UCSD-AML1 (cell line): ENCODE data around the gene ROMO1.
A peak's percentile ranks its signal among the peaks of the same experiment; 100 is the strongest.
"Not testable (repeated sequence)": the region's sequence is repeated elsewhere in the genome, so short reads cannot be mapped to it uniquely, and the experiment has no call there.

Experiments
- DNase-seq: peaks from one replicate; lab custom pipeline; 2025; ENCODE audit not compliant: unreplicated experiment; lab: John Stamatoyannopoulos, UW

Gene ROMO1

DNA sequence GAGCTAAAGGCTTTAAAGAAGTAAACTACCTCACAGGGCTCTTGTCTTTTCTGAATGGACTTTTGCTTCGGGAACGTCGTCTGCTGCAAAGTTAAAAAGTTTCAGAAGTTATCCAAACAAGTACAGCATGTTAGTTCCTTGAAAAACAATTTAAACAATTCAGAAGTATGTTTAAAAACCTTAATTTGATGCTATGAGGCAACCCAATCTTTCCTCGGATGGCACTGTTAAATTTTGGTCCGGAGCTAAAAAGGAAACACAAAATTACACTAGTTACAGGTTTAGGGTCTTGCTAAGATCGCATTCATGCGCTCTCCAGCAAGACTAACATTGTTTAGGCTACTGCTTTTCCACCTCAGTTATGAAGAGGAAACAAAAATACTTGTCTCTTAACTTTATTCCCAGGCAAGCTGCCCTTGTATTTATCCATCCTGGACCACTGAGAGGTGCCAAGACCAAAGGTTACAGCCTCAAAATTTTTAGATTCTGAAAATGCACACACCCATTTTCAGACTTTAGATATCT lies 30.1 kb downstream of the ROMO1 start:
- no peak for DNase-seq

DNA sequence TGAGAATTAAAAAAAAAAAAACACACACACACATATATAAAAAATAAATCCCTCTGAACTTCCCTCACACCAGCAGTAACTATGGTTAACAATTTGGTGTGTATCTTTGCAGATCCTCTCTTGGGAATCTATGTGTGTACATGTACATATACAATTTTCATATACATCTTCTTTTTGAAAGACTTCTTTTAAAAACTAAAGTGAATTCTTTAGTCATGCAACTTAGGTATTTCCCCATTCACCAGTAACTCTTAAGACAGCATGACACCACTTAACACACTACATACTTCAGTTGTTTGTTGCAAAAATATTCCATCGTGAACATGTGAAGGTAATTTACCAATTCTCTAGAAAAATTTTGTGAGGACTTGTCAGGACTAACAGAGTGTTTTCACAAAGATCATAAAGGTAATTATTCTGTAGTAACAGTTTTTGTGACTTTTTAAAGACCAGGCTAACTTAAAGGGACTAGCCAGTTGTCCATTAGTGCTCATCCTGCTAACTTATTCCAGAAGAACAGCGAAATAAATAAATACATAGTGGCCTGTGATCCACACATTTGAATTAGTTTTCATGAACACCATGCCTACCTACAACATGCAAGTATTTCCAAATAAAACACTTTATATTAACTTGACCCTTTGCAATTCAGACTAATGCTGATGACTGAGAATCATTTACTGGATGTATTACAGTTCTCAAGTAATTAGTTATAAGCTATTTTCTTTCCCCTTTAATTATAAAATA lies 30.8 kb downstream of the ROMO1 start:
- DNase-seq = no peak

DNA sequence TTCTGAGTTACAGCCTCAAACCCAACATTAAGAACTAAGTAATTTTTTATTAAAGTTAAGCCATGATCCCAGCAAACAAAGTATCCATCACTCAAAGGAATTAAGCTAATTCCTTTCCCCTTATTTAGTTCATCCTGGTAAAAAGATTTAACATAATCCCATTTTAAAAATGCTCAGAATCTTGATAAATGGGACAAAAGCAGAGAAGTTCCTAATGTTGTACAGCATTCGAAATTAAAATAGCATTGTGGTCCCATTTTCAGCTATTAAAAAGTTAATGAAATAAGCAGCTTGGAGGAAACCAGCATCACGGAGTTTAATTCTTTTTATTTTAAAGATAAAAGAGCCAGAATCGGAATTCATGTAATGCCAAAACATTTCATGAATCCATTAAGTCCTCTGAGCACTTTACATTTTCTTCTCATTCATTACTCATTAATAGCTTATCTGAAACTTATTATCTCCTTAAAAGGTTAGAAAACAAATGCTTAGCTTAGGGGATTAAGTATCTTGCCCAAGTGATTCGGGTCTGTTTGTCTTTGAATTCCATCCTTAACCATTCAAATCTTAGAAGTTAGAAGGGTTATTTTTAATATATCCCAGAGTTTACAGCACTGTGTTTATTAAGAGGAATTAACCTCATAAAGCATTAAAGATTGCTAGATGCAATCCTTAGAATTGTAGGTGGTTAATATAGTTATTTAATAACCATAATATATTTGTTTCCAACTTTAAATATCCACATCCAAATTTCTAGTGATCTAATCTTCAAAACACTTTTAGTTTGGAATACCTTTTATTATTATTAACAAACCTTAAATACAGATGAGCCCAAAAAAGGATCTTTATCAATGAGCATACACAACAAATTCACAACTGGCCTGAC lies 31.6 kb downstream of the ROMO1 start:
- no peak for DNase-seq

- no peak for DNase-seq
Measured at GRCh38 chr20:35731469-35731788, 32.2 kb downstream of the ROMO1 start.

GRCh38 chr20:35731862-35732643 lies 32.8 kb downstream of the ROMO1 start:
- no peak for DNase-seq

GRCh38 chr20:35732644-35732982 lies 33.4 kb downstream of the ROMO1 start:
- DNase-seq = no peak

DNA sequence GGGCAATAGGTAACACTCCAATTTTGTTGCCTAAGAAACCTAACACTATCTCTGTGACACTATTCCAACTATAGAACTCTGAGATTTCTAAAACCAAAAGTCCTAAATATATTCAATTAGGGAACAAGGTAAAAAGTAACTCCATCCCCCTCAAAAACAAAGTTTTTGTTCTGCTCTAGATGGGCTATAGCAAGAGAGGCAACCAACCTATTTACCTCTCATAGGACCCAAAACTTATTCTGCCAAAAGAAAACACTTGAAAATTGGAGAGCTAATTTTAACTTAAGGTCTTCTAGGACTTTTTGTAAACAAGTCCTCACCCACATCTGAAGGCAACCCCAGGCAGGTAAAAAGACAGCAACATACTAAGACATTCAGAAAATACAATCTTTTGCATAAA lies 35.2 kb downstream of the ROMO1 start:
- no peak for DNase-seq

- no peak for DNase-seq
Measured at GRCh38 chr20:35734777-35735649, 35.8 kb downstream of the ROMO1 start.

- DNase-seq = no peak
Measured at GRCh38 chr20:35735826-35736470, 36.7 kb downstream of the ROMO1 start.

GRCh38 chr20:35737865-35738333 lies 38.7 kb downstream of the ROMO1 start:
- DNase-seq = no peak

DNA sequence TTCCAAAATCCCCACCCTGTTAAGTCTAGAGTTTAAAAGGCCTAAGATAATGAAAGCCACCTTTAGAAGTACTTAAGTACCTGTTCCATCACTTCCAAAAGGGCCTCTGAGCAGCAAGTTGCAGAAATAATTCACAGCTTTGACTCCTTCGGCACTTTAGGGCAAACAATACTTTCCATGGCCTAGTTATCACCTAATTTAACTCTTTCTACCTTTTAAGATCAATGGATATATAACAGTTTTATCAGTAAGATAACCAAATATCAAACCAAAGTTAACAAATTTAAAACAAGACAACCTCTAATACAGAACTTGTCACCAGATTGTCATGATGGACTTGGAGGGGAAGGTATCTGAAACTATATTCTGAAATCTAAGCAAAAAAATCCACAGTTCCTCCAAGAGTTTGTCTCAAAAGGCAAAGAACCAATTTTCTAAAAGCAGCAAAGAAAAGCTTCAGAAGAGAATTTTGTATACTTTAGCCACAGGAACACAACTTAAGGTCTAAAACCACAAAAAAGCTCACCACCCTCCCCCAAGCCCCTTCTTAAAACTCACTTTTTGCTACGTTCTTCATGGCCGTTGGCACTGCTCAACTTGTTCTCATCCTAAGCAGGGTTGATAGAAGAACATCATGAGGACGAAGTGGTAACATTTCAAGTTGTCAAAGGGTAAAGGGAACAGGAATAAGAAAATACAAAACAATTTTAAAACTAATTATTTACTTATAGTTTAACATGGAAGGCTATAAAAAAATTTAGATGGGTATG lies 39.4 kb downstream of the ROMO1 start:
- DNase-seq = no peak

- no peak for DNase-seq
Measured at GRCh38 chr20:35739294-35740163, 40.3 kb downstream of the ROMO1 start.

DNA sequence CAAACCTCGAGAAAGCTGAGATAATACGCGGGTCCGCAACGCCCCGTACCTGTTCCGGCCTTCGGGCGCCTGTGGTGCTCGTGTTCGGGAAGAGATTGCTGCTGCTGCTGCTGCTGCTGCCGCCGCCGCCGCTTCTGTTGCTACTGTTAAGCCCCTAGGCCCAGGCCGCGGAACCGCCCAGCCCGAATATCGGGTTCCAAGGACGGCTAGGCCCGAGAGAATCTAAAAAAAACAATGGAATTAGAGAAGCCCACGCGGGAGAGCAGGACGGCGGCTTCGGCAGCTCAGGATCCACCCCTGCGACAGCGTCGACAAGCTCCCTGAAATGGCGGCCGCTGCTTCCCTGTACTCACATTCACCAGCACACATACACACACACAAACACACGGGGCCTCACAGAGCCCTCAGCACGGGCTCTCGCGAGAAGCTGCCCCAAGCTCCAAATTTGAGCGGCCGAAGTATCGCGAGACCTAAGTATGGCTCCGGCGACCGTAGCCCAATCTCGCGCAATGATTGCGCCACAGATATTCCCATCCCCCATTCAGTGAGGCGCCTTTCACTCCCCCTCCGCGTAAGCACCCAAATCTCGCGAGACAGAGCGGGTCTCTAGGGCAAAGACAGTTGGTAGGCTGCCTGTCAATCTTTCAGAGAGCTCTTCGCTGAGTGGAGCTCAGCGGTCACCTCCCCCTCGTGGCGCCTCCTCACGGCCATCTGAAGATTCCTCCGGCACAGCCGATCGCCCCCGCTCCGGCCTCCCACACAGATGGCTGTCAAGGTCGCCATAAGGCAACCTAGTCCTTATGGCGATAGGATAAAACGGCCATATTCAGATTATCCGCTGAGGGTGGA lies 42.9 kb downstream of the ROMO1 start, which contains the start of gene RBM39:
Gene RBM39, minus strand, starts transcription at position 369 of the 849 bp plus-strand sequence. CDS start 1,386 bp downstream, outside the sequence.
- DNase-seq = peak; percentile 99

- DNase-seq = no peak
Measured at GRCh38 chr20:35742741-35743523, 43.7 kb downstream of the ROMO1 start.

- peak; percentile 37 for DNase-seq
Measured at GRCh38 chr20:35743693-35744491, 44.7 kb downstream of the ROMO1 start.

DNA sequence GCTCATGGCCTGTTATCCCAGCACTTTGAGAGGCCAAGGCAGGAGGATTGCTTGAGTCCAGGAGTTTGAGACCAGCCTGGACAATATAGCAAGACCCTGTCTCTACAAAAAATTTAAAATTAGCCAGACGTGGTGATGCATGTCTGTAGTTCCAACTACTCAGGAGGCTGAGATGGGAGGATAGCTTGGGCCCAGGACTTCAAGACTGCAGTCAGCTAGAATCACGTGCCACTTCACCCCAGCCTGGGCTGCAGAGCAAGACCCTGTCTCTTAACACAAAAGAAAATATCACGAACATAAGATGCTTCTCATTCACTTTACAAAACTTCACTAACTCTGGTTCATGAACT lies 45.3 kb downstream of the ROMO1 start:
- not testable (repeated sequence) for DNase-seq
